PC-3 (cell line): ENCODE data around the gene CEACAM3. TPM values are rescaled to one million over a fixed set of nuclear protein-coding genes. Genes with fewer than 3 reads are reported as not detected.

Source experiments
- ATAC-seq: fragments of 200-7000 bp; cut with Tn5 transposase; 2 replicates; pipeline ENCODE4 v1.9.1; 2020; ENCODE audit warnings: mild to moderate bottlenecking, moderate library complexity
- BruUV-seq: library from RNA; stranded (reverse); fragments of 400-500 nt; replicated peaks from 2 replicates; lab custom pipeline; 2021; lab: Mats Ljungman, UMichigan
- CTCF ChIA-PET: fragments of 300-600 bp; sonication (Branson Sonifier 250); formaldehyde crosslinking; loops from one replicate; lab custom pipeline; 2022; ENCODE audit warnings: antibody characterized with exemption; lab: Charles Lee
- POLR2A ChIA-PET: fragments of 300-600 bp; sonication (Branson Sonifier 250); formaldehyde crosslinking; loops from one replicate; lab custom pipeline; 2022; ENCODE audit warnings: antibody characterized with exemption; ENCODE audit not compliant: unreplicated experiment; lab: Charles Lee
- DNase-seq: peaks from one replicate; pipeline ENCODE4 v3.0.0-alpha.2; 2015
- H2AFZ ChIP-seq: fragments of 300-600 bp; sonication (generic); 2 replicates; pipeline ENCODE4 v1.6.0; 2016; ENCODE audit warnings: antibody characterized with exemption, low read length
- H3F3A ChIP-seq: fragments of 300-600 bp; sonication (generic); one replicate; pipeline ENCODE4 v1.6.0; 2017; ENCODE audit warnings: antibody characterized with exemption, low read length, control low read depth, mild to moderate bottlenecking; ENCODE audit not compliant: unreplicated experiment
- H3K27ac ChIP-seq: fragments of 300-600 bp; sonication (generic); 2 replicates; pipeline ENCODE4 v1.5.1; 2016; ENCODE audit warnings: mild to moderate bottlenecking, low read length
- H3K27me3 ChIP-seq: fragments of 300-600 bp; sonication (generic); 2 replicates; pipeline ENCODE4 v1.6.1; 2016; ENCODE audit warnings: low read length, mixed read lengths
- H3K36me3 ChIP-seq: fragments of 300-600 bp; sonication (generic); 2 replicates; pipeline ENCODE4 v1.6.1; 2016; ENCODE audit warnings: low read depth, mixed run types, low read length, mixed read lengths
- H3K4me1 ChIP-seq: fragments of 300-600 bp; sonication (generic); 2 replicates; pipeline ENCODE4 v1.5.1; 2016; ENCODE audit warnings: low read length; ENCODE audit not compliant: insufficient read depth
- H3K4me2 ChIP-seq: fragments of 300-600 bp; sonication (generic); 2 replicates; pipeline ENCODE4 v1.6.0; 2016; ENCODE audit warnings: low read length
- H3K4me3 ChIP-seq: fragments of 300-600 bp; sonication (generic); 2 replicates; pipeline ENCODE4 v1.5.1; 2016; ENCODE audit warnings: mild to moderate bottlenecking, low read length, mixed read lengths
- H3K79me2 ChIP-seq: fragments of 300-600 bp; sonication (generic); 2 replicates; pipeline ENCODE4 v1.6.1; 2017; ENCODE audit warnings: low read length, mixed read lengths
- H3K9ac ChIP-seq: fragments of 300-600 bp; sonication (generic); 2 replicates; pipeline ENCODE4 v1.6.0; 2016; ENCODE audit warnings: mild to moderate bottlenecking, low read length
- H3K9me2 ChIP-seq: fragments of 300-600 bp; sonication (generic); replicated peaks from 2 replicates; pipeline ENCODE4 v1.6.1; 2016; ENCODE audit warnings: mixed run types, low read length, mixed read lengths
- H3K9me3 ChIP-seq: fragments of 300-600 bp; sonication (generic); 2 replicates; pipeline ENCODE4 v1.6.1; 2016; ENCODE audit warnings: low read length, mixed read lengths
- H4K20me1 ChIP-seq: fragments of 300-600 bp; sonication (generic); 2 replicates; pipeline ENCODE4 v1.6.1; 2016; ENCODE audit warnings: low read length, mixed read lengths
- CTCF ChIP-seq: fragments of 300-600 bp; sonication (generic); conservative IDR thresholded peaks from 2 replicates; pipeline ENCODE4 v1.5.1; 2017; ENCODE audit warnings: antibody characterized with exemption, low read depth, mild to moderate bottlenecking, low read length
- EZH2 ChIP-seq: fragments of 300-600 bp; sonication (generic); IDR thresholded peaks from one replicate; pipeline ENCODE4 v1.6.1; 2017; ENCODE audit warnings: antibody characterized with exemption, mild to moderate bottlenecking, low read length; ENCODE audit not compliant: unreplicated experiment
- EZH2phosphoT487 ChIP-seq: fragments of 300-600 bp; sonication (generic); IDR thresholded peaks from 2 replicates; pipeline ENCODE4 v1.6.1; 2018; ENCODE audit warnings: mild to moderate bottlenecking, antibody characterized with exemption, low read length, borderline replicate concordance
- intact Hi-C: fragments of 100-400 bp; cut with micrococcal nuclease; formaldehyde crosslinking; loops from 2 replicates; pipeline ENCODE4 v1.9.0; 2023
- total RNA-seq: library from RNA; depleted of rRNA; stranded (reverse); fragments of >200 nt; gene quantifications from 2 replicates; pipeline ENCODE4 v1.2.3, GENCODE V29; 2014

The CEACAM3 gene
- total RNA-seq, 1 experiment from 2014 or later: not detected

- H3K79me2 ChIP-seq: no peaks in the 10 kb centered on the region
- ChIA-PET POLR2A (no interaction called here), CTCF (no interaction called here)
- no peaks in the 10 kb centered on the region for H4K20me1 ChIP-seq
- peaks cover 26% of the 10 kb centered on the region for H3K4me1 ChIP-seq
- no peaks in the 10 kb centered on the region for H3K36me3 ChIP-seq
- BruUV-seq: no TSS peak
- no peaks in the 10 kb centered on the region for H3K9me3 ChIP-seq
- no peak overlapping the region for H3K9ac ChIP-seq
- H3K9me2 ChIP-seq: no peaks in the 10 kb centered on the region
- no peak overlapping the region for H2AFZ ChIP-seq
- no peaks in the 10 kb centered on the region for H3F3A ChIP-seq
- DNase-seq: no peak
- no peak overlapping the region for H3K27ac ChIP-seq
- intact Hi-C loops: no loop called here
- H3K27me3 ChIP-seq: no peaks in the 10 kb centered on the region
- no peak for ATAC-seq
- TF ChIP-seq EZH2: no peak
- no peak for TF ChIP-seq CTCF
- no peak for TF ChIP-seq EZH2phosphoT487
- H3K4me2 ChIP-seq: no peak overlapping the region
- H3K4me3 ChIP-seq: no peak overlapping the region
Observed at GRCh38 chr19:41804336-41804735, 7.9 kb downstream of the CEACAM3 start.

- Histone ChIP-seq H3K4me3 (no peak overlapping the region), H3F3A (no peaks in the 10 kb centered on the region), H3K79me2 (no peaks in the 10 kb centered on the region), H3K4me2 (no peak overlapping the region), H3K4me1 (peaks cover 4% of the 10 kb centered on the region), H3K9ac (no peak overlapping the region), H2AFZ (no peak overlapping the region), H3K9me3 (no peaks in the 10 kb centered on the region), H3K36me3 (no peaks in the 10 kb centered on the region), H3K27ac (no peak overlapping the region), H3K9me2 (no peaks in the 10 kb centered on the region), H3K27me3 (no peaks in the 10 kb centered on the region), H4K20me1 (no peaks in the 10 kb centered on the region)
- intact Hi-C loops: no loop called here
- ChIA-PET CTCF (no interaction called here), POLR2A (no interaction called here)
- no peak for TF ChIP-seq EZH2
- no peak for TF ChIP-seq EZH2phosphoT487
- TF ChIP-seq CTCF: no peak
- no TSS peak for BruUV-seq
- DNase-seq (no peak), ATAC-seq (no peak)
Observed at GRCh38 chr19:41807176-41807575, 10.8 kb downstream of the CEACAM3 start.

- DNase-seq (no peak), ATAC-seq (no peak)
- H3K9ac ChIP-seq: no peak overlapping the region
- CTCF ChIA-PET: no interaction called here
- no peaks in the 10 kb centered on the region for H3K4me1 ChIP-seq
- no peak overlapping the region for H2AFZ ChIP-seq
- H3K4me3 ChIP-seq: no peak overlapping the region
- intact Hi-C loops: no loop called here
- H3K27me3 ChIP-seq: no peaks in the 10 kb centered on the region
- H3K9me3 ChIP-seq: no peaks in the 10 kb centered on the region
- no peak overlapping the region for H3K4me2 ChIP-seq
- no TSS peak for BruUV-seq
- no peaks in the 10 kb centered on the region for H3K36me3 ChIP-seq
- H3K27ac ChIP-seq: no peak overlapping the region
- no peaks in the 10 kb centered on the region for H4K20me1 ChIP-seq
- no peaks in the 10 kb centered on the region for H3K79me2 ChIP-seq
- no peaks in the 10 kb centered on the region for H3F3A ChIP-seq
- POLR2A ChIA-PET: no interaction called here
- no peaks in the 10 kb centered on the region for H3K9me2 ChIP-seq
- TF ChIP-seq EZH2: no peak
- TF ChIP-seq CTCF: no peak
- TF ChIP-seq EZH2phosphoT487: no peak
Observed at GRCh38 chr19:41808663-41809566, 12.5 kb downstream of the CEACAM3 start.
